Coronary artery (tissue), 2 donors: ENCODE results near the gene ANKS3.
"Not testable (repeated sequence)": the region's sequence is repeated elsewhere in the genome, so short reads cannot be mapped to it uniquely, and the experiment has no call there.

Source experiments
- DNase-seq: peaks from one replicate; pipeline ENCODE4 v3.0.0-alpha.2; 2017; ENCODE audit warnings: low spot score
- H3K27ac ChIP-seq, 2 donors: fragments of 200-600 bp; sonication (generic); one replicate each; pipeline ENCODE4 v1.5.1; 2016 to 2019
- H3K4me3 ChIP-seq: fragments of 200-600 bp; sonication (generic); 2 replicates; pipeline ENCODE4 v1.5.1; 2016; ENCODE audit warnings: mild to moderate bottlenecking, moderate library complexity
- CTCF ChIP-seq: fragments of 200-600 bp; sonication (generic); IDR thresholded peaks from one replicate; pipeline ENCODE4 v1.5.1; 2019; ENCODE audit warnings: antibody characterized with exemption

The ANKS3 gene

GRCh38 chr16:4747906-4748681, 14.0 kb upstream of the ANKS3 start:
- DNase-seq, result no peak
- TF ChIP-seq CTCF, result no peak

GRCh38 chr16:4746991-4747574, 13.0 kb upstream of the ANKS3 start:
- no peak overlapping the region for H3K27ac ChIP-seq
- no peak for DNase-seq
- no peak for TF ChIP-seq CTCF

More at GRCh38 chr16:4747906-4748681, 14.0 kb upstream of the ANKS3 start:
- no peak overlapping the region for H3K27ac ChIP-seq
- H3K4me3 ChIP-seq, result no peak overlapping the region

GRCh38 chr16:4746215-4746614, 12.1 kb upstream of the ANKS3 start:
- DNase-seq, result no peak
- Histone ChIP-seq H3K27ac (no peak overlapping the region), H3K4me3 (no peak overlapping the region)
- no peak for TF ChIP-seq CTCF

More at GRCh38 chr16:4746991-4747574, 13.0 kb upstream of the ANKS3 start:
- H3K4me3 ChIP-seq, result no peak overlapping the region

GRCh38 chr16:4745274-4745569, 11.2 kb upstream of the ANKS3 start:
- DNase-seq, result no peak
- TF ChIP-seq CTCF, result no peak
- no peak overlapping the region for H3K27ac ChIP-seq
- H3K4me3 ChIP-seq, result no peak overlapping the region

GRCh38 chr16:4744555-4745273, 10.6 kb upstream of the ANKS3 start:
- no peak for TF ChIP-seq CTCF
- DNase-seq, result no peak
- H3K4me3 ChIP-seq, result no peak overlapping the region
- no peak overlapping the region for H3K27ac ChIP-seq

- no peak overlapping the region for H3K27ac ChIP-seq
- no peak overlapping the region for H3K4me3 ChIP-seq
- no peak for DNase-seq
- TF ChIP-seq CTCF, result no peak
These were observed 9.3 kb upstream of the ANKS3 start for GRCh38 chr16:4743226-4743878.

- H3K4me3 ChIP-seq, H3K27ac ChIP-seq, DNase-seq: not testable (repeated sequence)
These were observed 4.3 kb upstream of the ANKS3 start for GRCh38 chr16:4738370-4738769.
